Bronchial epithelial cell (primary cell): ENCODE data around the gene WRAP73. TPM values are rescaled to one million over a fixed set of nuclear protein-coding genes. Genes with fewer than 3 reads are reported as not detected.

ENCODE experiments used
- DNase-seq: peaks from one replicate; pipeline ENCODE4 v3.0.0-alpha.2; 2010; ENCODE audit warnings: low read depth
- FAIRE-seq: peaks from 2 replicates; lab custom pipeline; 2011; peaks lifted over from hg19 to GRCh38; lab: Jason Lieb, UNC
- H3K27me3 ChIP-seq: 2 replicates; pipeline ENCODE4 v1.5.1; 2011; ENCODE audit warnings: low read length; ENCODE audit not compliant: control insufficient read depth, insufficient read depth
- H3K36me3 ChIP-seq: 2 replicates; pipeline ENCODE4 v1.5.1; 2011; ENCODE audit warnings: low read length; ENCODE audit not compliant: control insufficient read depth, insufficient read depth
- H3K4me3 ChIP-seq: 2 replicates; pipeline ENCODE4 v1.5.1; 2011; ENCODE audit warnings: mild to moderate bottlenecking, low read depth, low read length, control low read depth
- total RNA-seq: library from RNA; depleted of rRNA; stranded (reverse); fragments of >200 nt; gene quantifications from 2 replicates; pipeline ENCODE4 v1.2.1, GENCODE V29; 2014
- TF ChIP-seq, protein P1 (sequence below): IDR thresholded peaks from 2 replicates; pipeline ENCODE4 v1.5.1; 2011; ENCODE audit warnings: mild to moderate bottlenecking, moderate library complexity, low read length, control low read depth, inconsistent platforms; ENCODE audit not compliant: insufficient read depth, severe bottlenecking

Gene WRAP73
- total RNA-seq, 1 donor from 2014 or later = 21.3 TPM

- Histone ChIP-seq H3K36me3 (no peaks in the 10 kb centered on the region), H3K4me3 (no peak overlapping the region), H3K27me3 (peaks cover 33% of the 10 kb centered on the region)
- FAIRE-seq (no peak), DNase-seq (no peak)
- TF ChIP-seq, protein P1, sequence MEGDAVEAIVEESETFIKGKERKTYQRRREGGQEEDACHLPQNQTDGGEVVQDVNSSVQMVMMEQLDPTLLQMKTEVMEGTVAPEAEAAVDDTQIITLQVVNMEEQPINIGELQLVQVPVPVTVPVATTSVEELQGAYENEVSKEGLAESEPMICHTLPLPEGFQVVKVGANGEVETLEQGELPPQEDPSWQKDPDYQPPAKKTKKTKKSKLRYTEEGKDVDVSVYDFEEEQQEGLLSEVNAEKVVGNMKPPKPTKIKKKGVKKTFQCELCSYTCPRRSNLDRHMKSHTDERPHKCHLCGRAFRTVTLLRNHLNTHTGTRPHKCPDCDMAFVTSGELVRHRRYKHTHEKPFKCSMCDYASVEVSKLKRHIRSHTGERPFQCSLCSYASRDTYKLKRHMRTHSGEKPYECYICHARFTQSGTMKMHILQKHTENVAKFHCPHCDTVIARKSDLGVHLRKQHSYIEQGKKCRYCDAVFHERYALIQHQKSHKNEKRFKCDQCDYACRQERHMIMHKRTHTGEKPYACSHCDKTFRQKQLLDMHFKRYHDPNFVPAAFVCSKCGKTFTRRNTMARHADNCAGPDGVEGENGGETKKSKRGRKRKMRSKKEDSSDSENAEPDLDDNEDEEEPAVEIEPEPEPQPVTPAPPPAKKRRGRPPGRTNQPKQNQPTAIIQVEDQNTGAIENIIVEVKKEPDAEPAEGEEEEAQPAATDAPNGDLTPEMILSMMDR = no peak
These were observed 40.0 kb downstream of the WRAP73 start for GRCh38 chr1:3609769-3610526.

GRCh38 chr1:3609016-3609768 is 40.7 kb downstream of the WRAP73 start:
- FAIRE-seq = no peak
- Histone ChIP-seq H3K36me3 (no peaks in the 10 kb centered on the region), H3K27me3 (peaks cover 29% of the 10 kb centered on the region), H3K4me3 (no peak overlapping the region)
- TF ChIP-seq, protein P1 = no peak
- no peak for DNase-seq

DNA sequence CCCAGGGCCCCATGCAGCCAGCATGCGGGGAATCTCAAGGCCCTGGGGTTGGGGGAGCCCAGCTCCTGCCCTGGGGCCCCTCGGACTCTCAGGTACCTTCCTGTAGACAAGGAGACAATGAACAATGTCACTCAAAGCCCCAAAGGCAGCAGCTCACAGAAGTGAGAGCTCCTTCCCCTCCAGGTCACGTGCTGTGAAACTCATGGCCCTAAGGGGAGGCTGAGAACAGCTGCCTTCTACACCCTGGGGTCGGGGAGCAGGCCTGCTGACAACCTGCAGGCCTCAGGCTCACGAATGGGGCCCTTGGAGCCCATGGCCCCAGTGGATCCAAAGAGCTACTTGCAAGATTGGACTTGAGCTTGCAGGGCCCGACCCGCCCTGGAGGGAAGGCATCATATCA is 41.7 kb downstream of the WRAP73 start:
- peaks cover 27% of the 10 kb centered on the region for H3K27me3 ChIP-seq
- H3K36me3 ChIP-seq = no peaks in the 10 kb centered on the region
- DNase-seq (no peak), FAIRE-seq (no peak)
- H3K4me3 ChIP-seq = no peak overlapping the region
- TF ChIP-seq, protein P1 = no peak

DNA sequence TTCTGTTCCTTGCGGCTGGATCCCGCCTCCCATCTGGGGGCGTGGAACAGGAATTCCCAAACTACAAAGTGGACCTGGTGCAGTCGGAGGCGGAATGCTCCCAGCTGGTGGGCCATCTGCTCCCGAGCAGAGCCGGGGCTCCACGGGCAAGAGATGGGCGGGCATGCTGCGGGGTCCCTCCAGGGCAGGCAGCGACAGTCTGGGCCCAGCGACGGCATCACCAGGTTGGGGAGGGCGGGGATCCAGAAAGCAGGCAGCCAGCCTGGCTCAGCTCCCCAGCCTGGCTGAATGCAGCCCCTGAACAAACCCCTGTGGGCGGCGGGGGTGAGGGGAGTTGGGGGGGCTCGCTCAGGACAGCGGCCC is 42.2 kb downstream of the WRAP73 start:
- TF ChIP-seq, protein P1 = no peak
- Histone ChIP-seq H3K36me3 (no peaks in the 10 kb centered on the region), H3K27me3 (peaks cover 24% of the 10 kb centered on the region), H3K4me3 (no peak overlapping the region)
- DNase-seq = no peak
- no peak for FAIRE-seq

- peaks cover 21% of the 10 kb centered on the region for H3K27me3 ChIP-seq
- TF ChIP-seq, protein P1 = no peak
These were observed 42.9 kb downstream of the WRAP73 start for GRCh38 chr1:3606779-3607702.

More at GRCh38 chr1:3606779-3607702, 42.9 kb downstream of the WRAP73 start:
- no peak for FAIRE-seq
- H3K36me3 ChIP-seq = no peaks in the 10 kb centered on the region
- no peak for DNase-seq
- no peak overlapping the region for H3K4me3 ChIP-seq
